GM18951 (cell line): ENCODE results near the gene DCAF4.
"Not testable (repeated sequence)": the region's sequence is repeated elsewhere in the genome, so short reads cannot be mapped to it uniquely, and the experiment has no call there.

Experiments
- POLR2A ChIP-seq: IDR thresholded peaks from 4 replicates; pipeline ENCODE4 v1.6.1; 2011; ENCODE audit warnings: mild to moderate bottlenecking; ENCODE audit not compliant: insufficient read length, insufficient read depth; ENCODE audit errors: extremely low read depth
- in situ Hi-C: fragments of 300-500 bp; cut with MboI; formaldehyde crosslinking; loops from one replicate; pipeline ENCODE4 v1.12.0; 2022; ENCODE audit warnings: low sequenced_read_pairs, mixed read lengths, inconsistent platforms; ENCODE audit not compliant: unreplicated experiment

DCAF4 gene

GRCh38 chr14:72929316-72930080, 3.2 kb downstream of the DCAF4 start:
- TF ChIP-seq POLR2A: no peak
- in situ Hi-C loops: no loop called here

GRCh38 chr14:72932893-72933292, 6.6 kb downstream of the DCAF4 start:
- no peak for TF ChIP-seq POLR2A
- in situ Hi-C loops: no loop called here

- in situ Hi-C loops: no loop called here
- no peak for TF ChIP-seq POLR2A
Observed at GRCh38 chr14:72939630-72940029, 13.4 kb downstream of the DCAF4 start.

GRCh38 chr14:72941286-72941985, 15.2 kb downstream of the DCAF4 start:
- TF ChIP-seq POLR2A: no peak
- in situ Hi-C loops: no loop called here

- TF ChIP-seq POLR2A: no peak
Observed at GRCh38 chr14:72942934-72943333, 16.7 kb downstream of the DCAF4 start.

GRCh38 chr14:72943876-72944430, 17.7 kb downstream of the DCAF4 start:
- TF ChIP-seq POLR2A: no peak
- in situ Hi-C loops: no loop called here

More at GRCh38 chr14:72942934-72943333, 16.7 kb downstream of the DCAF4 start:
- in situ Hi-C loops: no loop called here

- TF ChIP-seq POLR2A: no peak
- in situ Hi-C loops: no loop called here
Observed at GRCh38 chr14:72945356-72946027, 19.2 kb downstream of the DCAF4 start.

- TF ChIP-seq POLR2A: no peak
- in situ Hi-C loops: no loop called here
Observed at GRCh38 chr14:72946491-72946890, 20.2 kb downstream of the DCAF4 start.

- no peak for TF ChIP-seq POLR2A
- in situ Hi-C loops: no loop called here
Observed at GRCh38 chr14:72947366-72948160, 21.3 kb downstream of the DCAF4 start.

- in situ Hi-C loops: no loop called here
Observed at GRCh38 chr14:72948481-72949138, 22.3 kb downstream of the DCAF4 start.

GRCh38 chr14:72952171-72952570, 25.9 kb downstream of the DCAF4 start:
- in situ Hi-C loops: no loop called here
- no peak for TF ChIP-seq POLR2A

More at GRCh38 chr14:72948481-72949138, 22.3 kb downstream of the DCAF4 start:
- no peak for TF ChIP-seq POLR2A

GRCh38 chr14:72956741-72957140, 30.5 kb downstream of the DCAF4 start:
- in situ Hi-C loops: not testable (repeated sequence)
